KOPT-K1 (cell line): ENCODE results near the gene ADAM19.
A peak's percentile ranks its signal among the peaks of the same experiment; 100 is the strongest.

Experiments
- H3K27ac ChIP-seq: fragments of 200-600 bp; sonication (generic); 2 replicates; pipeline ENCODE4 v1.5.1; 2016; ENCODE audit warnings: antibody characterized with exemption, mild to moderate bottlenecking, low read depth, low read length; ENCODE audit not compliant: poor library complexity, severe bottlenecking
- H3K36me3 ChIP-seq: fragments of 200-600 bp; sonication (generic); 2 replicates; pipeline ENCODE4 v1.5.1; 2017; ENCODE audit warnings: antibody characterized with exemption, mild to moderate bottlenecking, low read length, moderate library complexity; ENCODE audit not compliant: insufficient read depth
- H3K9me3 ChIP-seq: fragments of 200-600 bp; sonication (generic); 2 replicates; pipeline ENCODE4 v1.5.1; 2017; ENCODE audit warnings: antibody characterized with exemption, low read length, mild to moderate bottlenecking; ENCODE audit not compliant: insufficient read depth, poor library complexity, severe bottlenecking

The ADAM19 gene, protein sequence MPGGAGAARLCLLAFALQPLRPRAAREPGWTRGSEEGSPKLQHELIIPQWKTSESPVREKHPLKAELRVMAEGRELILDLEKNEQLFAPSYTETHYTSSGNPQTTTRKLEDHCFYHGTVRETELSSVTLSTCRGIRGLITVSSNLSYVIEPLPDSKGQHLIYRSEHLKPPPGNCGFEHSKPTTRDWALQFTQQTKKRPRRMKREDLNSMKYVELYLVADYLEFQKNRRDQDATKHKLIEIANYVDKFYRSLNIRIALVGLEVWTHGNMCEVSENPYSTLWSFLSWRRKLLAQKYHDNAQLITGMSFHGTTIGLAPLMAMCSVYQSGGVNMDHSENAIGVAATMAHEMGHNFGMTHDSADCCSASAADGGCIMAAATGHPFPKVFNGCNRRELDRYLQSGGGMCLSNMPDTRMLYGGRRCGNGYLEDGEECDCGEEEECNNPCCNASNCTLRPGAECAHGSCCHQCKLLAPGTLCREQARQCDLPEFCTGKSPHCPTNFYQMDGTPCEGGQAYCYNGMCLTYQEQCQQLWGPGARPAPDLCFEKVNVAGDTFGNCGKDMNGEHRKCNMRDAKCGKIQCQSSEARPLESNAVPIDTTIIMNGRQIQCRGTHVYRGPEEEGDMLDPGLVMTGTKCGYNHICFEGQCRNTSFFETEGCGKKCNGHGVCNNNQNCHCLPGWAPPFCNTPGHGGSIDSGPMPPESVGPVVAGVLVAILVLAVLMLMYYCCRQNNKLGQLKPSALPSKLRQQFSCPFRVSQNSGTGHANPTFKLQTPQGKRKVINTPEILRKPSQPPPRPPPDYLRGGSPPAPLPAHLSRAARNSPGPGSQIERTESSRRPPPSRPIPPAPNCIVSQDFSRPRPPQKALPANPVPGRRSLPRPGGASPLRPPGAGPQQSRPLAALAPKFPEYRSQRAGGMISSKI

DNA sequence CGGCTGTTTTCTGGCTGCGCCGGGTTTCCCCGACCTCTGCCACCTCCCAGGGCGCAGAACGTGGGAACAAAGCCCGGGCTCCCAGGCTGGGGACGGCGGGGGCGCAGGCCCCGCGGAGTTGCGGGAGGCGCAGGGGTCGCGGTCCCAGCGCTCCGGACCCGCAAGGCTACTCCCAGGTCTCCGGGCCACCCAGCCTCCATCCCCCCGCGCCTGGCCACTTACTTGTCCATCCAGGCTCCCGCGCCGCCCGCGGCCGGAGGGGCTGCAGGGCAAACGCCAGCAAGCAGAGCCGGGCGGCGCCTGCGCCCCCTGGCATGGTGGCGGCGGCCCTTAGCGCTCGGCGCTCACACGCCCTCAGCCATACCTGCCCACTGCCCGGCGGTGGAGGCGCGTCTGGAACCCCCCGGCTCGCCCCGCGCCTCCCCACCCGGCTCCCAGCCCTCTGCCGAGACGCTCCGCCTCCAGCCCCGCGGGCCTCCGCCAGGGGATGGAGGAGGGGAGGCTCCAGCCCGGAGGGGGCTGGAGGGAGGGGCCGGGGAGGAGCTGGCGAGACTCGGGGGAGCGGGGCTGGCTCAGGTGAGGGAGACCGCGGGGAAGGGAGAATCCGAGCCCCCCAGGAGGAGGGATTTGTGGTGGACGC, at the start of gene ADAM19:
TSS of gene ADAM19 (minus strand) at position 395 of the 640 bp plus-strand sequence. CDS start at position 316, 79 bp downstream.
- H3K27ac ChIP-seq, result peak within 1 kb of the TSS; percentile 86
- H3K9me3 ChIP-seq, result no peaks in the 10 kb centered on the region
- peaks cover 8% of the 10 kb centered on the region for H3K36me3 ChIP-seq

DNA sequence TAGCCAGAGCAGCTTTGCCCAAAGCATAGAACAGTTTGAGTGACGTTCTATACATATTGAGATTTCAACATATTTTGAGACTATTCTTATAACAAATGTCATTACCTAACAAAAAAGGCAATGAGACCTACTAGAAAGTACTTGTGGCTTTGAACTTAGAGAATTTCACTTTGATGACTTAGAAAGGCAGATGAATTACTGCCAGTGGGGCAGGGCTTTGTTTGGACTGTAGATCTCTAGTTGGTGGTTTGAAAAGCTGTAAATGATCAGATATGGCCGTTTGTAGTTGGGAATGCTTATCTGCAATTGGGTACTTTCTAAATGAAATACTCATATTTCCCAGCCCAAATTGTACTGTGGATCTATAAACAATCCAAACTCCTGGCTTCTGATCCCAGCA, 48.6 kb upstream of the ADAM19 start:
- Histone ChIP-seq H3K36me3 (no peaks in the 10 kb centered on the region), H3K27ac (no peak overlapping the region), H3K9me3 (peaks cover 2% of the 10 kb centered on the region)

DNA sequence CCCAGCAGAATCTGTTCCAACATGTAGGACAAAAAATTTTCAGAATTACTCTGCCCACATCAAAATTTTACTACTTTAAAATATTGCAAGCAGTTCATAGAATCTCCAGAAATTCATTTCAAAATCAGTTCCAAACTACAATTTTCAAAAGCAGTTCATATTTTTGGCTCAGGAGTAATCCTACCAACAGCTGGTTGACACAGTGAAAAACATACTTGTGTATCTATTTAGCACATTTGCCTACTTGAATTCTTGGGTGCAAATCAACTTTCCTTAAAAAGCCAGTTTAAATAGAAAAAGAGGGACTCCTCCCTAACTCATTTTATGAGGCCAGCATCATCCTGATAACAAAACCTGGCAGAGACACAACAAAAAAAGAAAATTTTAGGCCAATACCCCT, 45.2 kb upstream of the ADAM19 start:
- H3K27ac ChIP-seq, result no peak overlapping the region
- no peaks in the 10 kb centered on the region for H3K36me3 ChIP-seq
- peaks cover 6% of the 10 kb centered on the region for H3K9me3 ChIP-seq

DNA sequence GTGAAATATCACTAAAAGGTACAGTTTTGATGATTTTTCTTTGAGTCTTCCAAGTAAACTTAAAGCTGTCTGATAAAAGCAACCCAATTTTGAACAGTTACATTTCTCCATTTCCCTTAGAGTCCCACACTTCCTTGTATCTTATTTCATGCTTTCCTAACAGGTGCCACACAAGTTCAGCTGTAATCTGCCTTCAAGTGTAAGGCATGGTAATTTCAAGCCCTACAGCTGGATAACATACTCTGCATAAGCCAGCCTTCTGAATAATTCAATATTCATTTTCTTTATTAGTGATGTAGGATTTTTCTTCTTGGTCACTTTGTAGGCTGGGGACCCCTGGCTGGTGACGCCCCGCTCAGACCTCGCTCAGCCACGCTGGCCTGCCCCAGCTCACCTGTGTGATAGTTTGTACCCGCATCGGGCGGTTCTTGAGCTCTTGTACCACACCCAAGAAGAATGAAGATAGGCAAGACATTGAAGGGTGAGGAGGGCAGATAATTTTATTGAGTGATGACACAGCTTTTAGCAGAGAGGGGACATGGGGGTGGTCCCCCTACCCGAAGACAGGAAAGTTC, 42.7 kb upstream of the ADAM19 start:
- Histone ChIP-seq H3K27ac (no peak overlapping the region), H3K36me3 (no peaks in the 10 kb centered on the region), H3K9me3 (peaks cover 6% of the 10 kb centered on the region)

DNA sequence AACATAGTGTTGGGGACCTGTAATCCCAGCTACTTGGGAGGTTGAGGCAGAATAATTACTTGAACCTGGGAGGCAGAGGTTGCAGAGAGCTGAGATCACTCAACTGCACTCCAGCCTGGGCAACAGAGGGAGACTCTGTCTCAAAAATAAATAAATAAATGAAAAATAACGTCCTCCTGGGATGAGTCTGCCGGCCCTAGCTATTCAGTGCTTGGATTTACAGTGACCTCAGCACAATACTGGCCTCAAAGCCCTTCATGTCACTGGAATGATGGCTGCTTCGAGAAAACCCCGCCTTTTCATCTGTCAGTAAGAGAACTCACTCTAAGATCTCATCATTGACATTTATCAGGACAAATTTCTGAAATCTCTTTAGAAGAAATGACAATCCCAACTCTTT, 41.2 kb upstream of the ADAM19 start:
- Histone ChIP-seq H3K9me3 (peaks cover 6% of the 10 kb centered on the region), H3K36me3 (no peaks in the 10 kb centered on the region), H3K27ac (no peak overlapping the region)

DNA sequence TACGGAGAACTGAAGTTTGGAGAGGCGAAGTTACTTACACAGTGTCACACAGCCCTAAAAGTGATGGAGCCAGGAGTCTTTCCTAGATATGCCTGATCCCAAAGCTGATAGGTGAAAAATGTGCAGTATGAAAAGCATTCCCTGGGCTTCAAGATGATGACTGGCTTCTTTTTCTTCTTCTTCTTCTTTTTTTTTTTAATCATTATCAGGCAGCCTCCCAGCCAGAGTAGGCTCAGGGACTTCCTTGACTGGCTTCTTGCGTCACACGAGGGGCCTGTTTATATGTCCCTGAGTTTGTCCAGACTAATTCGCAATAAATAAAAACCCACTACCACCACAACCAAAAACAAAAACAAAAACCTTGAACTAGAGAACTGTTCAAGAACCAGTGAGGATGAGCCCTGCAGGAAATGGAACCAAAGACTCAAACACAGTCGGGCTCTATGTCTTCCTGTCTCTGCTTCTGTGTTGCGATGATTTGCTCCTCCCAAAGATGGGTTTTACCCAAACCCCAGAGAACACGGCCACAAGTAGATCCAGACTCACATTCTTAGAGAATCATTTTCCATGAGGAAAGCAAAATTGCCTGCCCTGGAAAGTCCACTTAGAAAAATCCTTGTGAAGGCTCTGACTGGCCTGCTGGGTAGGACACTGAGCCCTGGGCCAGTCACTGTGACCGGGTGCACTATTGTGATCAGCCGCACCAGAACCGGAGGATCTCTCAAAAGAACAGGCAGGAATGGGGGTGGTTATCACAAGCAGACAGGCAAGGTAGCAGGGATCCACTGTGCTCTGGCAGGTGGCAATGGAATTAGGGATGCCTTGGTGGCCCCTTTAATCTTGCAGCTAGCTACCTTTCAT, 38.0 kb upstream of the ADAM19 start:
- Histone ChIP-seq H3K36me3 (no peaks in the 10 kb centered on the region), H3K27ac (peak overlapping the region; percentile 67), H3K9me3 (peaks cover 13% of the 10 kb centered on the region)

DNA sequence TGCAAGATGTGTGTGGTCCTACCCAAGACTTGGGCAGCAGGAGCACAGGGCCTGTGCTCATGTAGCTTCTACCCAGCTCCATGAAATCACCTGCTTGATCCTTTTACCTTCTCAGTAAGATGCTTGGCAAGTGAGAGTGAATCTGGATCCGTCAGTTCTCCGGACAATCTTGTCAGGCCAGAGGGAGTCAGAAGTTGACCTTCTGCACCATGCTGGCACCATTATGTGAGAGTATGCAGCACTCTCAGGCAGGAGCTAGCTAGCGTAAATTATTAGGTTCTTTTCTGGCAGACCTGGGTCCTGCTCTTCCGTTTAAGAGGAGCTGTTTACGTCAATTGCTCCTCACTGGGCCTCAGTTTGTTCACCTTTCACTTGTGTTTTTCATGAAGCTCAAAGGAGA, 37.0 kb upstream of the ADAM19 start:
- Histone ChIP-seq H3K36me3 (no peaks in the 10 kb centered on the region), H3K9me3 (peaks cover 14% of the 10 kb centered on the region), H3K27ac (peak overlapping the region; percentile 67)

DNA sequence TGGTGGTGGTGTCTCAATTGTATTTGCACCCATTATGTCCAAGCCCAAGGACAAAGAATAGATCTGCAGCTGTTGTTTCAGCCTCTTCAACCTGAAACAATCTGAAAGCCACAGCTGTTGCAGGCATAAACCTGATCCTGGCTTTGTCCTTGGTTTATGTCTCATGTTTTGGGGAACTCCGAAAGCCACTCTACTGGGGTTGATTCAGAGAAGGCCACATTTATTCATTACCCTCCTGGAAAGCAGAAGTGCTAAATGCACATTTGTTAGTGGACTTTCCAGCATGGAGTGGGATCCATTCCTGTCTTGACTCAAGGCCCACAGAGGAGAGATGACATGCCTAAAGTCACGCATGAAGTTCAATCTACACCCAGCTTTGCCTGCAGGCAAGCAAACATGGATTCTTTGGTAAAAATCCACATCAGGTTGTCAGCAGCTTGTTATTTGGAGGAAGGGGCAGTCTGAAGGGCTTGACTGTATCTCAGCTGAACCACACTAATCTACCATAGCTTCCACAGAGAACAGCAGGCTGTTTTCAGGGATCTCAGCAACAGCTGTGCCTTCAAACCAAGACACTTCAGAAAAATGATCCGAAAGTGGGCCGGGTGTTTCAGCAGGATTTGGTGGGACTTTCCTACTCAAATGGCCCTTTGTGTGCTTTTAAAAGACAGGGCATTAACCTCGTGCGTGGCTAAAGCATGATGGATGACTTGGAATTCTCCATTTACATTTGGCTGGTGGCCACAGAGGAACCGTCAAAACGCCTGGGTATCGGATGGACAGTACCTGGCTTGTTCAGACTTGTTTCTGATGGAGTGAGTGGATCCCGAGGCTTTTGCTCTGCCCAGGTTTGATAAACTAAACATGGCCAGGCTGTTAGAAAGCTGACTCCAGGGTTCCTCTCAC, 36.2 kb upstream of the ADAM19 start:
- H3K9me3 ChIP-seq, result peaks cover 14% of the 10 kb centered on the region
- H3K36me3 ChIP-seq, result no peaks in the 10 kb centered on the region
- H3K27ac ChIP-seq, result peak overlapping the region; percentile 67

DNA sequence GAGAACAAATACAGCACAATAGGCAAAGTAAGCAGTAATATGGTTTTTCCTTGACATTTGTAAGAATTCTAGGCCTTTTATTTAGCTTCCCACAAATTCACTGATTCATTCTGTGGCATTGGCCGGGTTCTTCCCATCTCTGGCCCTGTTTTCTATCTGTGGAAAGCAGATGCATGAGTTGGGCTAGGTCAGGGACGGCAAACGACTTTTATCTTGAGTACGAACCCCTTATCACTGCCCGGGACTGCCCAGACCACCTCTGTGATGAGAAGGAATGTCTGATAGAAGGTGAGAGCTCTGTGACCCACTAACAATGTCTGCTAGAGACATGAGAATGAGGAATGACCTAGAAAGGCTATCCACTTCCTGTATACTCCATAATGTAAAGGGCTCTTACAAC, 35.4 kb upstream of the ADAM19 start:
- peaks cover 14% of the 10 kb centered on the region for H3K9me3 ChIP-seq
- H3K27ac ChIP-seq, result peak overlapping the region; percentile 67
- no peaks in the 10 kb centered on the region for H3K36me3 ChIP-seq

DNA sequence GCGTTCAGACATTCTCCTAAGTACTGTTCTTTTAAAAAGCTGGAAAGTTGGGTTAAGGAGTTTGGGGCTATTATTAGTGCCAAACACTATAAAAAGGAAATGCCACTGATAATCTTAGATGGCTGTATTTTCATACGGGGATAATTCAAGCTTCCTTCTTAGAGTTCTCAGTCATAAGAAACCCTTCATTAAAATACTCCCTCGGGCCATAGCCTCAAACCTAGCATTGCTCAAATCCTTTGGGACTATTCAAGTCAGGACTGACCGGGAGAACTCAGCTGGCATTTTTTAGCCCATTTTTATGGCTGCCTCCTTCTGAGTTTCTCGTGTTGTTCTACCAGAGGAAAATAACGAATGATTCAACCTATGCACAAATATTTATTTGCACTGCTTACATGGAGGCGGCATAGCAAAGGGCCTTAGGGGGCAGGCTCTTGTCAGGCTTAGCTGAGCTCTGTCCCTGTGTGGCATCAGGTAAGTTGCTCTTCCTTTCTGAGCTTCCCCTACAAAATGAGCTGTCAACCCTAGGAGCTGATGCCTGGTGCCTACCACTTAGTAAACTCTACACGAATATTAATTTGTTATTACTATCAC, 33.5 kb upstream of the ADAM19 start:
- H3K27ac ChIP-seq, result peak overlapping the region; percentile 100
- peaks cover 14% of the 10 kb centered on the region for H3K9me3 ChIP-seq

DNA sequence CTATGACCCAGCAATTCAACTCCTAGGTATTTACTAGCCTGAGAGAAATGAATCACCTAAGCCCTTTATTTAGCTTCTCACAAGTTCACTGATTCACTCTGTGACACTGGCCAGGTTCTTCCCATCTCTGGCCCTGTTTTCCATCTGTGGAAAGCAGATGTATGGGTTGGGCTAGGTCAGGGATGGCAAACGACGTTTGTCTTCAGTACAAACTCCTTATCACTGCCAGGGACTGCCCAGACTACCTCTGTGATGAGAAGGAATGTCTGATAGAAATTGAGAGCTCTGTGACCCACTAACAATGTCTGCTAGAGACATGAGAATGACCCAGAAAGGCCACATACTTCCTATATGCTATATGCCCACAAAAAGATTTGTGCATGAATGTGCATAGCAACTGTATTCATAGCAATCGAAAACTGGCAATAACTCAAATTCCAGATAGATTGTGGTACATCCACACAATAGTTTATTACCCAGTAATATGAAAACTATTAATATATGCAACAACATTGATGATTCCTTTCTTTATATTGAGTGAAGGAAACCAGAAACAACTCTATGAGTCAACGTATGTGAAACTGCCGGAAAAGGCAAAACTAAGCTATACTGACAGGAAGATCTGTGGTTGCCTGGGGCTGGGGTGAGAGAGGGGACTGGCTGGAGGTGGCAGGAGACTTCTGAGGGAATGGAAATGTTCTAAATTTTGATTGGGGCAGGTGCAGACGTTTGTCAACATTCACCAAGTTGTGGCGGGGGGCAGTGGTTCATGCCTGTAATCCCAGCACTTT, 32.0 kb upstream of the ADAM19 start:
- Histone ChIP-seq H3K27ac (peak overlapping the region; percentile 100), H3K9me3 (peaks cover 14% of the 10 kb centered on the region), H3K36me3 (no peaks in the 10 kb centered on the region)

More for the DNA sequence above, 33.5 kb upstream of the ADAM19 start:
- H3K36me3 ChIP-seq, result no peaks in the 10 kb centered on the region

DNA sequence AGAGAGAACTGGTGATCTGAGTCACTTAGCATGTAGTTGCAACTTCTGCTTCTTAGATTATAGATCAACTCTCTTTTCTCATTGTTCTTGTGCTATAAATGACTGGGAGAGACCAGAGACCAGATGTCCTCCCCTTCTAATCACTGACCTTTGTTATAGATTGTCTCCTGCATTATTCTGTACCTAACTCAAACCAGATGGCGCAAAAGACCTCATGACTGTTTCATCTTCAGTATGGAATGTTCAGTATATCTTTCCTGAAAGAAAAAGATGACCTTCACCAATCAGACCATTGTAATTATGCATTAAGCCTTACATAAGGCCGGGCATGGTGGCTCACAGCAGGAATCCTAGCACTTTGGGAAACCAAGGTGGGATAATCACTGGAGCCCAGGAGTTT, 30.5 kb upstream of the ADAM19 start:
- H3K9me3 ChIP-seq, result peaks cover 14% of the 10 kb centered on the region
- H3K27ac ChIP-seq, result peak overlapping the region; percentile 100
- no peaks in the 10 kb centered on the region for H3K36me3 ChIP-seq
